ENCODE results near the gene TEX101. TPM values are rescaled to one million over a fixed set of nuclear protein-coding genes. Genes with fewer than 3 reads are reported as not detected.

The TEX101 gene
- total RNA-seq, 4 donors from 2014 or later = 0.81 TPM; not detected in 3

- no peak for DNase-seq
- Histone ChIP-seq H3K4me1 (peaks cover 0 to 5% of the 10 kb centered on the region in 2 donors), H3K9me3 (no peaks in the 10 kb centered on the region), H3K27me3 (no peaks in the 10 kb centered on the region), H3K4me3 (replicated peaks in 1 of 3) (peak overlapping the region in 1 of 3 donors; percentile 38), H3K27ac (peak overlapping the region in 1 of 3 donors; percentile 62), H3K36me3 (no peaks in the 10 kb centered on the region)
- TF ChIP-seq CTCF (IDR thresholded peaks at IDR 0.05) = no peak
- no peak for TF ChIP-seq POLR2A (IDR thresholded peaks at IDR 0.05)
- 15 to 19% methylated on average over 8 to 15 of the region's 33 CpGs for WGBS, 2 donors
- intact Hi-C loops (cut with DNase I) = loop anchor here (5.0 kb wide), 1 partner anchor 39 kb away; the partner anchor contains the start of gene PHLDB3
Measured at GRCh38 chr19:43462785-43463380, 48.2 kb downstream of the TEX101 start.

- 0 to 1% methylated on average over 13 to 50 of the region's 57 CpGs for WGBS, 2 donors
- H3K27me3 ChIP-seq = no peaks in the 10 kb centered on the region
- no peaks in the 10 kb centered on the region for H3K9me3 ChIP-seq
- DNase-seq = peak; percentile 93 to 97
- H3K4me3 ChIP-seq (replicated peaks in 1 of 3) = peak overlapping the region in 2 of 3 donors; percentile 12 to 38
- TF ChIP-seq POLR2A (IDR thresholded peaks at IDR 0.05) = peak in 1 of 2 donors; percentile 38
- TF ChIP-seq CTCF (IDR thresholded peaks at IDR 0.05) = peak in 1 of 6 experiments; percentile 10
- H3K36me3 ChIP-seq = no peaks in the 10 kb centered on the region
- intact Hi-C loops (cut with DNase I) = loop anchor here (5.0 kb wide), 1 partner anchor 39 kb away; the partner anchor contains the start of gene PHLDB3
- peak overlapping the region; percentile 4 to 62 (median 49) for H3K27ac ChIP-seq
- H3K4me1 ChIP-seq = peaks cover 0 to 5% of the 10 kb centered on the region in 2 donors
Measured at GRCh38 chr19:43463381-43464133, 48.9 kb downstream of the TEX101 start.

GRCh38 chr19:43464134-43464775, 49.6 kb downstream of the TEX101 start:
- intact Hi-C loops (cut with DNase I) = loop anchor here (5.0 kb wide), 1 partner anchor 38 kb away; the partner anchor contains the start of gene PHLDB3
- peak; percentile 42 to 63 for DNase-seq
- no peaks in the 10 kb centered on the region for H3K9me3 ChIP-seq
- TF ChIP-seq CTCF (IDR thresholded peaks at IDR 0.05) (no peak), POLR2A (IDR thresholded peaks at IDR 0.05) (no peak)
- H3K4me1 ChIP-seq = peaks cover 0 to 5% of the 10 kb centered on the region in 2 donors
- peak overlapping the region in 1 of 3 donors; percentile 38 for H3K4me3 ChIP-seq (replicated peaks in 1 of 3)
- 18 to 30% methylated on average over 11 to 14 of the region's 33 CpGs for WGBS, 2 donors
- no peaks in the 10 kb centered on the region for H3K27me3 ChIP-seq
- H3K36me3 ChIP-seq = no peaks in the 10 kb centered on the region
- peak overlapping the region; percentile 4 to 62 (median 49) for H3K27ac ChIP-seq

- no peak for DNase-seq
- Histone ChIP-seq H3K4me3 (replicated peaks in 1 of 3) (no peak within 1 kb of the TSS), H3K36me3 (no peaks in the 10 kb centered on the region), H3K27ac (no peak within 1 kb of the TSS), H3K9me3 (no peaks in the 10 kb centered on the region), H3K4me1 (peaks cover 0 to 5% of the 10 kb centered on the region in 2 donors), H3K27me3 (no peaks in the 10 kb centered on the region)
- intact Hi-C loops (cut with DNase I) = no loop called here
- TF ChIP-seq CTCF (IDR thresholded peaks at IDR 0.05) (no peak), POLR2A (IDR thresholded peaks at IDR 0.05) (no peak)
- 27 to 28% methylated on average over 22 to 24 of the region's 24 CpGs for WGBS, 2 donors
Measured at GRCh38 chr19:43465468-43466120, 50.9 kb downstream of the TEX101 start, which contains the start of gene LYPD3. Gene LYPD3 (minus strand): TSS chr19:43465608. CDS start chr19:43465571, 37 bp downstream.

All from thyroid gland (tissue), 4 donors.